GM19395 (cell line): ENCODE results near the gene CDKL5.

Experiments used
- ATAC-seq: cut with Tn5 transposase; IDR thresholded peaks from one replicate; pipeline ENCODE4 v1.9.1; 2021; ENCODE audit warnings: mild to moderate bottlenecking, moderate library complexity; ENCODE audit not compliant: unreplicated experiment

Gene CDKL5

DNA sequence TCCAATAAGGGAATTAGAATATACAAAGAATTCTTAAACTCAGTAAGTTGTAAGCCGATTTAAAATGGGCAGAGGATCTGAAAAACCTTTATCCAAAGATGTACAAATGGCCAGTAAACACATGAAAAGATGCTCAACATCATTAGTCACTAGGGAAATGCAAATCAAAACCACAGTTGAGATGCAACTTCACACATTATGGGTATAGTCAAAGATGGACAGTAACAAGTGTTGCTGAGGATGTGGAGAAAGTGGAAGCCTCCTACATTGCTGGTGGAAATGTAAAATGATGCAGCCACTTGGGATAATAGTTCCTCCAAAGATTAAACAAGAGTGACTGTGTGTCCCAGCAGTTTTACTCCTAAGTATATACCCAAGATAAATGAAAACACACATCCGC is 213.9 kb downstream of the CDKL5 start:
- no peak for ATAC-seq

DNA sequence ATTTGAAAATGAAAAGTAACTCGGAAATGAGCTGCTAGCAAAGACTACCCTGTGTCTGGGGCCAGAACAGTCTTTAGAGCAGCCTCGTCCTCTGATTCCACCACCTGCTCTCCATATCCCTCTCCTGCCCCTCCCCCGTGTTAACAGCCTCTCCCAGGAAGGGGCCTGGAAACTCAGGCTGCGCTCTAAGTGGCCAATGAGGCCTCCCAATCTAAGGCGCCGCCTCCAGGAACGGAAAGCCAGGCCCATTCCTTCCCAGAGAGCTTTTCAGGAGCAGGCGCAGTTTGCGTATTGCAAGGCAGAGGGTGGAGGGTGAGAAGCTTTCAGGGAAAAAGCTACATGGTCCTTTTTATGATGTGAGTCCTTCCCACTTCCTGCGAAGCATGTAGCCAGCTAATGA is 215.3 kb downstream of the CDKL5 start:
- ATAC-seq, result no peak

DNA sequence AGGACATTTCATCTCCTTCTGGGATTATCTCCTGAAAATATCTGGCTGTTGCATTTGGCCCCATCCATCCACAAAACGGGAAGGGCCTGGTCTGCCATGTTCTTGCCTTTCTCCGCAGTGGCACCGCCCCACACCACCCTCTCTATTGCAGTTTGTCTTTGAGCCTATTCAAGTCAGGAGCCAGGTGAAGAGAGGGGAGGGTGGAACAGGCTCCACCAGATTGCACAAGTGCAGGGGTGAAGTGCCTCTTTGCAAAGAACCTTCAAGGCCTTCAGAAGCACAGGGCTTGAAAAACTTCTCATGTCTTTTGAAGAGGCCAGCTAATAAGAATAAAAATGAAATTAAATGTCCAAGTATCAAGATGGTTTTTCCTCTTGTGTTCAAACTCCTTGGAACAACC is 217.8 kb downstream of the CDKL5 start:
- ATAC-seq, result no peak

DNA sequence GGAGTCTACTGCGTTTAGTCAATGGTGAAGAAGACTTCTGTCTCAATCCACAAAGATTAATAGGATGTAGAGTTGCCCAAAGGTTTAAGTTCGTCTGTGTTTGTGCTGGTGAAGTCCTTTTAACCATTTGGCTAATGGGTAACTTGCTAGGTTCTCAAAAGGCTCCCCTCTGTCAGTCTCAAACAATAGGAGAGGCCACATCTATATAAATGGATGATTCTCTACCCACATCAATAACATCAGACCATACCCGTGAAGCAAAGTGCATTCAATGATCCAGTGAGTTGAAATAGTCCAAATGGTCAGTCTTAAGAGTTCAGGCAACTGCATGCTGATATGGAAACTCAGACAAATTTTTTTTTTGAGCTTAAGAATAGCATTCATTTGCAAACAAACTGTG is 218.4 kb downstream of the CDKL5 start:
- ATAC-seq, result no peak

DNA sequence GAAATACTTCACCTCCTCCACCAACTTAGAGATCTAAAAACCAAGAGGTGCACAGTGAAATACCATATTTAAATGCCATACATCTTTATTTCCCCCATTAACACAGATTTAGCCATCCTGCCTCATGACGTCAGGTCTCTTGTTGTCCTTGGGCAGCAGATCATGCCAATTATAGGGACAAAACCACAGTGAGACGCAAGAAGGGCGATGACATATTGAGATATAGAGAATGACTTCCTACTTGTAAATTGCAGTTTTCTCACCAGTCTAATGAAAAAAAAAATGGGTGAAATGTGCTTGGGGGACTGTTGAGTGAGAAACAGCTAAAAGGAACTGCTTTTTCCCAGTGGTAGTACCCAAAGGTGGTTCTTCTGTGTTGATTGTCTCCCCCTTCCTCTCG is 222.2 kb downstream of the CDKL5 start:
- ATAC-seq, result no peak

DNA sequence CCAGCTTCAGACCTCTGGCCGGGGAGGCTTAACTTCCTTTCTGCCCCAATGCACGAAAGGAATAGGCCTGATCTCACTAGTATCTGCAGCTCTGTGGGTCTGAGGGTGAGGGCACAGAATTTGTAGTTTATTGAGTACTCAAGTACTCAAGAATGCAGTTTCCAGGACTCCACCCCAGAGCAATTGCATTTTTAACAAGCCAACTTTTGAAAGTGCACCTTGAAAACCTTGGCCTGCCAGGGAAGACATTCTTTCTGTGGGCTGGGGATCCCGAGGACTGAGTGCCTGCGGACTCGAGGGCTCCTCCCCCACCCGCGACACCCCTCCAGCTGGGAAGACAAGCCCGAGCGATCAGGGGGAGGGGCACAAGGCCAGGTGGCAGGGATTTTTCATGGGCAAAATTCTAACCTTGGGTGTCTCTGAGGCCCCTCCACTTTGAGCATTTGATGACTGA is 224.1 kb downstream of the CDKL5 start:
- no peak for ATAC-seq

DNA sequence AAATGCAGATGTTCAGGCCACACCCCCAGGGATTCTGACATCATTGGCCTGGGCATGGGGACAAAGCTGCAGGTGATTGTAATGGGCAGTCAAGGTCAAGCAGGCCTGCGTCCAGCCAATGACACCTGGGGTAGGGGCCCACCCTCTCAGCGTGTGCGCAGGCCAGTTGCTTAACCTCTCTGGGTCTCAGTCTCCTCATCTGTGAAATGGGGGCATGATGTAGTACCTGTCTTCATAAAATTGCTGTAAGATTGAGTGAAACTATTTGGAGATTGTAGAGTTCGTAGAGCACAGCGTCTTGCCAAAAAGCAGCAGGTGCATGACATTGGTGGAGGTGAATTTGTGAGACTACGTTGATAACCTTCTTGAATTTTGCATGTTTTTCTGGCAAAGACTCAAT is 225.3 kb downstream of the CDKL5 start:
- ATAC-seq, result no peak

DNA sequence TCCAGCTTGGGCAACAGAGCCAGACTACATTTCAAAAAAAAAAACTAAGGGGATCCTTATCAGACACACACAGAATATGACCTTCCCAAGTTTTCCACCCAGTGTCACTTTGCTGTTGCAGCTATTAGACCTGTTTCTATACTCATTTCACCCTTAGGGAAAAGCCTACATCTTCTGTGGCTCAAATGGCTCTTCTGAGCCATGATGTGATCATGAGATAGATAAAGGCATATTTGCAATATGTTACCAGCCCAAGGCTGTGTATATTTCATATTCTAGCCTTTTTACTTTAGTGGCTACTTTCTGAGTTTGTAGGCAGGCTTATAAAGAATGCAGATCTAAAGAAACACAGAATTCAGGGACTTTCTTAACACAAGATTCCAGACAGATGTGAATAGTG is 227.2 kb downstream of the CDKL5 start:
- no peak for ATAC-seq

DNA sequence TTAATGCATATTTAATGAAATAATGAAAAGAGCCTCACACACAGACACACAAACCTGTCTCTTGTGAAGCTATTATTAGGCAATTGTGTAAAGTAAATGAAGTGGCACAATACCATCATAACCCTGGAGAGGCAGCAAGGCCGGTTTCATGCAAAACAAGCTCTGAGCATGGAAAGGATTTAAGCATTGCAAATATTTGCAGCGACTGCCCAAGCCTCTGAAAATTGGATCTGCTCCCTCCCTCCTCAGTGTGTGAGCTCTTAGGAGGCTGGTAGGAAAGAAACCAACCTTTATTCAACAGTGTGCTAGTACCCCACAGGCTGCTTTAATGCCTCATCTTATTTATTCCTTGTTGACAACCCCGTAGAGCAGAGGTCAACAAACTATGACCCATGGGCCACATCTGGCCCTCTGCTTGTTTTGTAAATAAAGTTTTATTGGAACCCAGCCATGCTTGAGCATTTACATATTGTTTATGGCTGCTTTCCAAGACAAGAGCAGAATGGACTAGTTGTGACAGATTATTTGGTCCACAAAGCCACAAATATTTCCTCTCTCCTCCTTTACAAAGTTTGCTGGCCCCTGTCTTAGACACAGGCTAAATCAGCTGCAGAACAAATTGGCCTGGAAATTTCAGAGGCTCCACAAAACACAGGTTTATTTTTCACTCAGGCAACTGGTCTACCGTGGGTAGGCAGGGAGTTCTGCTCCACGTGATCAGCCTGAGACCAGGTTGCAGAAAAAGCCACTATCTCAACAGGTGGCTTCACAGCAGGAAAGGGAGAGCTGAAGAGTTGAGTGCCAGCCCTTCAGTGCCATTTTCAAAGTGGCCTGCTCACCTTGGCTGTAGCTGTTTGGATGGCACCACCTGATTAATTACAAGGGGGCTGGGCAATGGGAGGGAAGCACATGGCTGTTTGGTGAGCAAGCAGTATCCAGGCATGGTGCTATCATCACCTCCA is 229.7 kb downstream of the CDKL5 start:
- ATAC-seq, result no peak

DNA sequence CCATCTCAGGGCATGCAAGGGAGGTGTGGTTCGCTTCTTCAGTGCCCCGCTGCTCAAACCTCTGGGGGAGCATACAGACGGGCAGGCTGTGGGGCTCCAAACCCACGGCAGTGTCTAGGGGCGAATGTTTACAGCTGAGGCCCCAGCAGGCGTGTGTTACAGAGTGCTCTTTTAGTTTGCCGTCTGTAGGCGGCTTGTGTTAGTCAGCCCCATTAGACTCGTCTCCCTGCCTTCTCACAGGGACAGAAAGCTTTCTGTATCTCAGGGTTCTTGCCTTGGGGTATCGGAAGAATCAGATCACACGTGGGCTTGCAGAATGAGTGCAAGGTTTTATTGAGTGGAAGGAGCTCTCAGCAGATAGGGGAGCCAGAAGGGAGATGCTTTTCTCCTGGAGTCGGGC is 235.9 kb downstream of the CDKL5 start:
- ATAC-seq, result no peak

DNA sequence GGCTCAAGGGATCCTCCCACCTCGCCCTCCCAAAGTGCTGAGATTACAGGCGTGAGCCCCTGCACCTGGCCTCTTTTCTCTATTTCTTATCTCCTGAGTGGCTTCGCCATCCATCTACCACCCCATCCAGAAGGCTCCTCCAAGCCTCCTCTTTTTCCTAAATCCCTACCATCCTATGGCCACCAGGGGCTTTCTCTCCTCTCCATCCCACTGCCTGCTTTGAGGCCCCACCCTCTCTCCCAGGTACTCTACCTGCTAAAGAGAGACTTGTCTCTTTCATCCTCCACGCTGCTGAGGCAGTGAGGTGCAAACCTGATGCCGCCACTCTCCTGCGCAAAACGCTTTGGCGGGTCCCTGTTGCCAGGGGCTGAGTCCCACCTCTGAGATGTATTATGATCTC is 239.5 kb downstream of the CDKL5 start:
- no peak for ATAC-seq

DNA sequence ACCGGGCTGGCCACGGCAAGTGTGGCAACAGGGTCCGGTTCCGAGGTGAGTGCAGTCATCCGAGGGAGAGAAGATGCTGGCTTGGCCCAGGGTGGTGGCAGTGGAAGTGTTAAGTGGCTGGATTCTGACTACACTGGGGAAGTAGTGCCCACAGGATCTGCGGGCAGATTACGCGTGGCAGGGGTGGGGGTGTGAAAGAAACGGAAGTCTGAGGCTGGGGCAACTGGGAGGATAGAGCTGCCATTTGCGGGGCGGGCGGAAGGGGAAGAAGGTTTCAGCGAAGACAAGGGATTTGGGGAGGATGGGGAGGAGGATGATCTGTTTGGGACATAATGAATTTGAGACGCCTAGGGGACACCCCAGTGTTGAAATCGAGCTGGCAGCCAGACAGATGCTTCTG is 241.2 kb downstream of the CDKL5 start:
- no peak for ATAC-seq

DNA sequence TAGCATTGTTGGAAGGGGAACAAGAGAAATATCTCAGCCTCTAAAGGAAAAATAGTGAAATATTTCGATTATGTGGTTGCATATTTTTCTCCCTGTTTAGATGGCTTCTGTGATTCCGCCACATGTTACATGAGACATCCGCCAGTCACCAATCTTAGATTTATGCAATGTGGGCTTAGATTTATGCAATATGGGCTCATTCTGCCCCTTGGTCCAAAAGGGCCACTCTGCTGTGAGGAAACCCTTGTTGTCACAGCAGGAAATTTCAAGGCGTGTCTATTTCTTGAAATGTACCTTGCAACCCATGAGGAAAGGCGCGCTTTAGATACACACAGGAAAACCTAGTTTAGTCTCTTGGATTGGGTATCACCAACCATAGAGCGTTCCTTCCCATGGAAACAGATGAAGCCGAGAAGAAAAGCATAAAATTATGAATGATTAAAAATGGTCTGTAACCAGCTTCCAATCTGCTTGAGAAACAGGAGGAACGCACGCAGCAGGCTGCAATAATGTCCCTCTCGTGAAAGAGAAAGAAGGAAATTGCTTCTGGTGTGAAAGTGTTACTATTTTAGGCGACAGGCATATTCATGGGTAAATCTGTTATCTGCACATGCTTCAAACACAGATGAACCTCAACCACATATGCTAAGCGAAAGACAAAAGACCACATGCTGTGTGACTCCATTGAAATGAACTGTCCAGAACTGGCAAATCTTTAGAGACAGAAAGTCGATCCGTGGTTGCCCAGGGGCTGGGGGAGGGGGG is 242.8 kb downstream of the CDKL5 start:
- no peak for ATAC-seq

DNA sequence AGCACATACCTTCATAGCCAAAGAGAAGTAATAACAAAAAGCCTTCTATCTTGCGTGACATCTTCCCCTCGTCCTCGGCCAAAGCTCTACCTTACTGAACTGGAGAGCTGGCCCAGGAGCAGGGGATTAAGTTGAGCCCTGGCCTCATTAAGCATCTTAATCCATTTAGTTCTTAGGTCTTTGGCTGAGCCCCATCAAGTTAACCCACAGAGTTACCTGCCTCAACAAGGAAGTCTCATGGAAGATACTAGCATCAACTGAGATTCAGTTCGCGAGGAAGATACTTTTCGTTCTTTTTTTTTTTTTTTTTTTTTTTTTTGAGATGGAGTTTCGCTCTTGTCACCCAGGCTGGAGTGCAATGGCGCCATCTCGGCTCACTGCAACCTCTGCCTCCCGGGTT is 246.6 kb downstream of the CDKL5 start, which contains the start of gene RS1:
Gene RS1 (minus strand): TSS at position 101 of the 400 bp plus-strand sequence. CDS start 40 bp downstream, at position 61.
- ATAC-seq, result no peak

DNA sequence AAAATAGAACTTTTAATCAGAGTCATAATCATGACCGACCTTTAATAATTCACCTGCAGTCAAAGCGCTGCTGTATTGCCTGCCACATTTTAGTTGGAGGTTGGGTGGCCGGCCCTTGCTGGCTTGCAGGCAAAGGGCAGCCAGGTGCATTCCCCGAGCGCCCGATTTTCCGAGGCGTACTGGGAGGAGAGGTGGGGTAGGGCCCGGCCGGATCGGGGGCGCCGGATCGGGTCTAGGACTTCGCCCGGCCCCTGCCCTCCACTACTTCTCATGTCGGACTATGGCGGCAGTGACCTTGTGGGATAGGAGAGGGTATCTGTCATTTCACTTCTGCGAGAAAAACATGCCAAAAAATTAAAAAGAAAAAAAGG is 249.0 kb downstream of the CDKL5 start:
- peak; percentile 47 for ATAC-seq

DNA sequence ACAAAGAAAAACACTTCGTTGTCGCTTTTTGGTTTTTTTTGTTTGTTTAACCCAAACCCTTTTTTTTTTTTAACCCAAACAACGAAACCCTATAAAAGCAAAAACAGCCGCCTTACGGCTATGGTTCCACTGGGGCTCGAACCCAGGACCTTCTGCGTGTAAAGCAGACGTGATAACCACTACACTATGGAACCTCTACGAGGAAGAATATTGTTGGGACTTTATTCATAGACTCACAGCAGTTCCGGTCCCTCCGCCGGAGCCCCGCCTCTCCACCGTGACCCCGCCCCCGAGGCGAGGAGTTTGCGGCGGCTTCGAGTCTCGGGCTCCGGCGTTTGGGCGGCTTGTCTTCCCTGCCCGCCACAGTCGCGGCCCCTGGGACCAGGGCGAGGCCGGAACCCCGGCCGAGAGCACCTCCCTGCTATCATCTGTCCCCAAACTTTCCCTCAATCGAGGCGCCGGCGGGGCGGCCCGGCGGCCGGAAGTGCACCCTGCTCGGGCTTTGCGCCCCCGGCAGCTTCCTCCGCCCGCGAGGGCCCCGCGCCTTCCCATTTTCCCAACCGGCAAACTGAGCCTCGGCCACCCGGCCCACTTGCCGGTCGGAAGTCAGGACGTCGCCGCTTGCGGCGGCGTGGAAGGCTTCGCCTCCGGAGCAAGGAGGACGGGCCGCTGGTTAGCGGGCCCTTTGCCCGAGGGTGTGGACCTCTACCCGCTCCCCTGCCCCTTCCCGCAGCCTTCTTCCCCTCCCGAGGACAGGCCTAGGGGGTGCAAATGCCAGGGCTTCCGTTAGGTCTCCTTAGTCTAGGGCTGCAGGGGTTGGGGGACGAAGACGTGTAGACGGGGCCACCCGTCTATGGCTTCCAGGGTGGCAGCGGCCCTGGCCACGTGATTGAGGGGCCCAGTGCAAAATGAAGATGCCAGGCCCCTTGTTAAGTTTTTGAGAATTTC is 249.7 kb downstream of the CDKL5 start:
- peak; percentile 83 for ATAC-seq

DNA sequence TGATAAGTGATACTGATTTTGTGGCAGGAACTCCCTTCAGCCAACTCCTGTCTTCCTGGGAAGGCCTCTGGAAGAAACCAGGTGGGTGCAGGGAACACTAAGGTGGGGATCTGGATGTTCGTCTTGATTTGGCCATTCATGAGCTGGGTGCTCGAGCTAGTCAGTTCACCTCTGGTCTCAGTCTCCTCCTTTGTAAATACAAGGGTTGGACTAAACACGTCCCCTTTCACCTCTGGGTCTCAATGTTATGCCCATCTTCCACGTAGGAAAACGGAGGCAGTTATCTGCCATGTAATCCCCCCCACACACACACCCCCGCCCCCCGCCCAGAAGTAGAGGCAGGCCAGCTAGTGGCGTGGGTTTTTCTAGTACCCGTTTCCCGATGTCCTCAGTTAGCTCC is 250.6 kb downstream of the CDKL5 start:
- no peak for ATAC-seq

DNA sequence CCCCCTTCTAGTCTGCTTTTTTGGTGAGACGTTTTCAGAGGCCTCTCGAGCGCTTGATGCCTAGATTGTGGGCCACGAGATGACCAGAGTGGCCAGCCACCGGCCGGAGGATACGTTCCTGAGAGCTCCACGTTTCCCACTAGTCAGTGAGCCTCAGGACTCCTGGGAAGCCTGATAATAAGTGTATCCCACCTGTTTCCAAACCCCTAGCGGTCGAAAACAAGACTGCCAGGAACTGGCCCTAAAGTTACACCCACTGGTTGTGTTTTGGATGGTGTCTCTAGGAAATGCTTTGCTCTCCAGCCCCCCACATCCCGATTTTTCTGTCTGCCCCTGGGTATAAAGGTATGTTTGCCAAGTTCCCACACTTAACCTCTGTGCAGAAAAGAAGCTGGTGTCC is 251.1 kb downstream of the CDKL5 start:
- no peak for ATAC-seq

DNA sequence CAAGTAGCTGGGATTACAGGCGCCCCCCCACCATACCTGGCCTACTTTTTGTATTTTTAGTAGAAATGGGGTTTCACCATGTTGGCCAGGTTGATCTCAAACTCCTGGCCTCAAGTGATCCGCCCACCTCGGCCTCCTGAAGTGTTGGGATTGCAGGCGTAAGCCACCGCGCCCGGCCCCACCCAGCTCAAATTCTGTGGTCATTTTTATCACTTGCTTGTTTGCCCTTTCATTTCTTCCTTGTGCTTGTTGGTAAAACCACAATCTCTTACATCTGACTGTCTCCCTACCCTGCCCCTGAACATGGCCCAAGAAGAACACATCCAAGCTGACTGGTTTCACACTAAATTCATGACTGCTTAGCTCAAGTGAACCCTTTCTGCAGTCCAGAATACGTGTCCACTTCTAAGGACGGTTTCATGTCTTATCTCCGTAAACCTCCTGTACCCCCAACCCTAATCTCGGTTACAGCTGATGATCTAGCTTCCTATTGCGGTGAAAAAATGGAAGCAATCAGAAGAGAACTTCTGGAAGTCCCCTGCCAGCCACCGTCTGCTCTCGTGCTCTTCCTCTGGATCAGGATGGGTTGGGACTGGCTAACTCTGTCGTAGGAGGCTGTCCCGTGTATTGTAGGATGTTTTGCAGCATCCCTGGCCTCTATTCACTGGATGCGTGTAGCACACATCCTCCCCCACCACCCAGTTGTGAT is 251.9 kb downstream of the CDKL5 start:
- no peak for ATAC-seq

DNA sequence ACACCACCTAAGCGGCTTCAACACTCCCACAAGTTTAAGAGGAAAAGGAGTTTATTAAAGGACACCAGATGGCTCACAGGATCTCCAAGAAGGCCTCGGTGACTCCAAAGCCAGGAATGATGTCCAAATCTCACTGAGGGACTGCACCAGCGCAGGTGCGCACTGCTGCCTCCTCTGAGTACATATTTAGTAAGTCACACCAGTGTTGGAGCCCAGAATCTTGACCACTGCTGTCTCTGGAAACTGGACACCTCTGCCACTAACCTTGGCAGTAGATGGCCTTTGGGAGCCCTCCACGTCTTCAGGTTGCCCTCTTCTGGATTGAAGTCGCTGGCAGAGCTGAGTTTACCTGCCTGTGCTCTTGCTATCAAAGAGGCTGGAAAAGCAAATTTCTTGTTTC is 256.6 kb downstream of the CDKL5 start:
- no peak for ATAC-seq
